ENCODE results near the gene SLC17A1.

Gene SLC17A1

GRCh38 chr6:25831532-25832306, at the start of gene SLC17A1:
Gene SLC17A1 (minus strand): TSS chr6:25832052. CDS start chr6:25830557, 1,495 bp downstream.
- no peak for DNase-seq

GRCh38 chr6:25880601-25881000, 48.7 kb upstream of the SLC17A1 start:
- no peak for DNase-seq

GRCh38 chr6:25878721-25879322, 47.0 kb upstream of the SLC17A1 start:
- no peak for DNase-seq

- no peak for DNase-seq
Measured at GRCh38 chr6:25875926-25876602, 44.2 kb upstream of the SLC17A1 start.

- DNase-seq: no peak
Measured at GRCh38 chr6:25875563-25875905, 43.7 kb upstream of the SLC17A1 start.

- DNase-seq: peak; percentile 30
Measured at GRCh38 chr6:25874822-25875562, 43.1 kb upstream of the SLC17A1 start.

GRCh38 chr6:25874118-25874517, 42.3 kb upstream of the SLC17A1 start, which contains the start of gene SLC17A3:
Gene SLC17A3 (minus strand): TSS chr6:25874243. CDS start chr6:25868387, 5,856 bp downstream.
- no peak for DNase-seq

GRCh38 chr6:25872814-25873213, 41.0 kb upstream of the SLC17A1 start:
- peak; percentile 67 for DNase-seq

- DNase-seq: no peak
Measured at GRCh38 chr6:25869840-25870239, 38.0 kb upstream of the SLC17A1 start.

- no peak for DNase-seq
Measured at GRCh38 chr6:25868436-25869183, 36.8 kb upstream of the SLC17A1 start.

- peak; percentile 64 for DNase-seq
Measured at GRCh38 chr6:25866011-25866410, 34.2 kb upstream of the SLC17A1 start.

GRCh38 chr6:25863360-25863759, 31.5 kb upstream of the SLC17A1 start:
- no peak for DNase-seq

GRCh38 chr6:25862199-25862598, 30.3 kb upstream of the SLC17A1 start:
- no peak for DNase-seq

GRCh38 chr6:25852756-25853155, 20.9 kb upstream of the SLC17A1 start:
- no peak for DNase-seq

GRCh38 chr6:25851961-25852360, 20.1 kb upstream of the SLC17A1 start:
- no peak for DNase-seq

GRCh38 chr6:25844518-25844917, 12.7 kb upstream of the SLC17A1 start:
- DNase-seq: no peak

GRCh38 chr6:25842526-25842925, 10.7 kb upstream of the SLC17A1 start:
- DNase-seq: no peak

GRCh38 chr6:25835442-25836283, 3.8 kb upstream of the SLC17A1 start:
- DNase-seq: no peak

GRCh38 chr6:25834950-25835349, 3.1 kb upstream of the SLC17A1 start:
- DNase-seq: no peak

GRCh38 chr6:25833136-25833535, 1.3 kb upstream of the SLC17A1 start:
- DNase-seq: no peak

GRCh38 chr6:25832670-25833069, 818 bp upstream of the SLC17A1 start:
- DNase-seq: no peak

GRCh38 chr6:25832307-25832662, 433 bp upstream of the SLC17A1 start:
- no peak for DNase-seq
